Trophoblast cell (in vitro differentiated cells and primary cell): ENCODE measurements around the gene CIITA.

Source experiments
- DNase-seq, 2 donors: peaks; one replicate each; pipeline ENCODE4 v3.0.0-alpha.2; 2016
- H2AFZ ChIP-seq: 2 replicates; pipeline ENCODE4 v1.6.1; 2013; ENCODE audit warnings: low read length, moderate library complexity, mild to moderate bottlenecking; ENCODE audit not compliant: insufficient read depth, poor library complexity
- H2AK5ac ChIP-seq: 2 replicates; pipeline ENCODE4 v1.6.1; 2013; ENCODE audit warnings: mild to moderate bottlenecking, low read length
- H2BK120ac ChIP-seq: 2 replicates; pipeline ENCODE4 v1.6.1; 2013; ENCODE audit warnings: low read length, mild to moderate bottlenecking, moderate library complexity; ENCODE audit not compliant: insufficient read depth, poor library complexity
- H2BK12ac ChIP-seq: 2 replicates; pipeline ENCODE4 v1.6.1; 2013; ENCODE audit warnings: mild to moderate bottlenecking, low read length, moderate library complexity
- H2BK5ac ChIP-seq: 2 replicates; pipeline ENCODE4 v1.6.1; 2013; ENCODE audit warnings: low read length, low read depth, moderate library complexity, mild to moderate bottlenecking; ENCODE audit not compliant: poor library complexity
- H3K14ac ChIP-seq: 2 replicates; pipeline ENCODE4 v1.6.1; 2013; ENCODE audit warnings: mild to moderate bottlenecking, low read length
- H3K18ac ChIP-seq: 2 replicates; pipeline ENCODE4 v1.6.1; 2013; ENCODE audit warnings: mild to moderate bottlenecking, low read length
- H3K23ac ChIP-seq: 2 replicates; pipeline ENCODE4 v1.6.1; 2013; ENCODE audit warnings: low read length
- H3K27ac ChIP-seq: 2 replicates; pipeline ENCODE4 v1.5.1; 2013; ENCODE audit warnings: low read depth, mild to moderate bottlenecking, inconsistent platforms, low read length, moderate library complexity
- H3K27me3 ChIP-seq: 2 replicates; pipeline ENCODE4 v1.6.1; 2013; ENCODE audit warnings: inconsistent platforms, mild to moderate bottlenecking, low read length, moderate library complexity; ENCODE audit not compliant: insufficient read depth
- H3K36me3 ChIP-seq, 2 experiments: 1 replicate in 1 of 2; 2 replicates in 1 of 2; pipeline ENCODE4 v1.6.1; 2013; ENCODE audit warnings: low read length in 2 of 2, mild to moderate bottlenecking in 2 of 2, moderate library complexity in 1 of 2; ENCODE audit not compliant: insufficient read depth in 2 of 2, control insufficient read depth in 1 of 2
- H3K4ac ChIP-seq: 2 replicates; pipeline ENCODE4 v1.6.1; 2013; ENCODE audit warnings: low read depth, mild to moderate bottlenecking, low read length, moderate library complexity
- H3K4me1 ChIP-seq, 2 experiments: 1 replicate in 1 of 2; 2 replicates in 1 of 2; pipeline ENCODE4 v1.6.1; 2013; ENCODE audit warnings: low read length in 2 of 2, mild to moderate bottlenecking in 2 of 2, moderate library complexity in 1 of 2; ENCODE audit not compliant: insufficient read depth in 2 of 2, control insufficient read depth in 1 of 2
- H3K4me2 ChIP-seq: 2 replicates; pipeline ENCODE4 v1.6.1; 2013; ENCODE audit warnings: inconsistent platforms, mild to moderate bottlenecking, low read length, moderate library complexity
- H3K4me3 ChIP-seq: 2 replicates; pipeline ENCODE4 v1.5.1; 2013; ENCODE audit warnings: mild to moderate bottlenecking, low read depth, low read length, inconsistent platforms
- H3K79me1 ChIP-seq: one replicate; pipeline ENCODE4 v1.6.1; 2013; ENCODE audit warnings: low read length
- H3K79me2 ChIP-seq: 2 replicates; pipeline ENCODE4 v1.6.1; 2013; ENCODE audit warnings: low read length, mild to moderate bottlenecking; ENCODE audit not compliant: control insufficient read depth, insufficient read depth, poor library complexity
- H3K9ac ChIP-seq: 2 replicates; pipeline ENCODE4 v1.6.1; 2013; ENCODE audit warnings: mild to moderate bottlenecking, low read length
- H3K9me3 ChIP-seq: 2 replicates; pipeline ENCODE4 v1.6.1; 2013; ENCODE audit warnings: low read depth, mild to moderate bottlenecking, control low read depth, inconsistent platforms, low read length; ENCODE audit not compliant: insufficient read depth
- H4K12ac ChIP-seq: 2 replicates; pipeline ENCODE4 v1.6.1; 2013; ENCODE audit warnings: low read depth, mild to moderate bottlenecking, low read length, moderate library complexity
- H4K8ac ChIP-seq: 2 replicates; pipeline ENCODE4 v1.6.1; 2013; ENCODE audit warnings: low read depth, mild to moderate bottlenecking, low read length, moderate library complexity
- H4K91ac ChIP-seq: one replicate; pipeline ENCODE4 v1.6.1; 2013; ENCODE audit warnings: low read depth, mild to moderate bottlenecking, low read length, moderate library complexity
- WGBS: extraction: QIAGEN DNeasy Blood & Tissue Kit; methylation state at CpG from one replicate; pipeline ENCODE4 v1.1.7; 2013; ENCODE audit warnings: missing lambda C conversion rate; ENCODE audit not compliant: insufficient read length, insufficient coverage; ENCODE audit errors: extremely low coverage; 5-methylcytosine and 5-hydroxymethylcytosine counted together

The CIITA gene

DNA sequence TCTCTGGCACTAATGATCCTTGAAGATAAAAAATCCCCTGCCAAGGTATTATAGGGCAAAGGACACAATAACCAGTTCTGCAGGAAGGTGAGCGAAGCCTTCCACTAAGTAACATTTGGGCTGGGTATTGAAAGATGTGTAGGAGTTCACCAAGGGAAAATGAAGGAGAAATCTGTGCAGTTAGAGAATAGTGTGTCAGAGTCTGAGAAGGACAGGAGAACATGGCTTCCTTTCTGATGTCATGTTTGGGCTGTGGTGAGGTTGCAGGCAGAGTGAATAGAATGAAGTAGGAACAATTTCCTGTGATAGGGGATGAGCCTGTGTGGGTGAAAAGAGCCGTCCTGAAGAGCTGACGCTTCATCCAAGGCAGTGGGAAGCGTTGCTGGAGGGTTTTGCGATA lies 24.1 kb upstream of the CIITA start:
- no peaks in the 10 kb centered on the region for H3K9me3 ChIP-seq
- H3K23ac ChIP-seq: no peak overlapping the region
- no peak overlapping the region for H3K4ac ChIP-seq
- H4K91ac ChIP-seq: no peak overlapping the region
- H3K36me3 ChIP-seq: no peaks in the 10 kb centered on the region
- H3K79me2 ChIP-seq: no peaks in the 10 kb centered on the region
- H3K18ac ChIP-seq: no peak overlapping the region
- no peak overlapping the region for H3K27ac ChIP-seq
- no peak for DNase-seq
- H3K14ac ChIP-seq: no peak overlapping the region
- no peak overlapping the region for H3K4me2 ChIP-seq
- no peak overlapping the region for H3K4me3 ChIP-seq
- H3K4me1 ChIP-seq: no peaks in the 10 kb centered on the region
- no peak overlapping the region for H2BK12ac ChIP-seq
- H2AK5ac ChIP-seq: no peak overlapping the region
- no peak overlapping the region for H2BK120ac ChIP-seq
- H2AFZ ChIP-seq: no peak overlapping the region
- no peak overlapping the region for H4K12ac ChIP-seq
- no peak overlapping the region for H4K8ac ChIP-seq
- H2BK5ac ChIP-seq: no peak overlapping the region
- no peak overlapping the region for H3K9ac ChIP-seq
- H3K27me3 ChIP-seq: no peaks in the 10 kb centered on the region
- no peaks in the 10 kb centered on the region for H3K79me1 ChIP-seq
- WGBS: no CpG with 5 or more reads among the region's 5 CpGs

DNA sequence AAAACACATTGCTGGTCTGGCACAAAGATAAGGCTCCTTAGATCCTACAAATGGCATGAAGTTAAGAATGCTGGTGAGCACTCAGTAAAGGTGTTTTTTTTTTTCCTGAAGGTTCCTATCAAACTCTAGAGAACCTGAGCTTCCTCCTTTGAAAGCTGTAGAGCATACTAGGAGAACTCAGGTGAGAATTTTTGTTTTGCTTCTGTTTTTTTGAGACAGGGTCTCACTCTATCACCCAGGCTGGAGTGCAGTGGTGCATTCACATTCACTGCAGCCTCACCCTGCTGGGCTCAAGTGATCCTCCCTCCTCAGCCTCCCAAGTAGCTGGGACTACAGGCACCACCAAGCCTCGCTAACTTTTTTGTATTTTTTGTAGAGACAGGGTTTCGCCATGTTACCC lies 21.0 kb upstream of the CIITA start:
- WGBS: no CpG with 5 or more reads among the region's 2 CpGs
- H3K4me2 ChIP-seq: no peak overlapping the region
- H3K27me3 ChIP-seq: no peaks in the 10 kb centered on the region
- no peak overlapping the region for H2BK120ac ChIP-seq
- no peak overlapping the region for H3K9ac ChIP-seq
- no peak overlapping the region for H2BK12ac ChIP-seq
- no peak overlapping the region for H4K12ac ChIP-seq
- H2BK5ac ChIP-seq: no peak overlapping the region
- no peak overlapping the region for H3K18ac ChIP-seq
- no peak for DNase-seq
- peaks cover 6% of the 10 kb centered on the region for H3K9me3 ChIP-seq
- H3K14ac ChIP-seq: no peak overlapping the region
- no peak overlapping the region for H4K8ac ChIP-seq
- no peaks in the 10 kb centered on the region for H3K79me1 ChIP-seq
- H3K79me2 ChIP-seq: no peaks in the 10 kb centered on the region
- H2AK5ac ChIP-seq: no peak overlapping the region
- no peaks in the 10 kb centered on the region for H3K36me3 ChIP-seq
- H2AFZ ChIP-seq: no peak overlapping the region
- no peaks in the 10 kb centered on the region for H3K4me1 ChIP-seq
- H4K91ac ChIP-seq: no peak overlapping the region
- no peak overlapping the region for H3K4ac ChIP-seq
- H3K23ac ChIP-seq: no peak overlapping the region
- no peak overlapping the region for H3K4me3 ChIP-seq
- no peak overlapping the region for H3K27ac ChIP-seq

DNA sequence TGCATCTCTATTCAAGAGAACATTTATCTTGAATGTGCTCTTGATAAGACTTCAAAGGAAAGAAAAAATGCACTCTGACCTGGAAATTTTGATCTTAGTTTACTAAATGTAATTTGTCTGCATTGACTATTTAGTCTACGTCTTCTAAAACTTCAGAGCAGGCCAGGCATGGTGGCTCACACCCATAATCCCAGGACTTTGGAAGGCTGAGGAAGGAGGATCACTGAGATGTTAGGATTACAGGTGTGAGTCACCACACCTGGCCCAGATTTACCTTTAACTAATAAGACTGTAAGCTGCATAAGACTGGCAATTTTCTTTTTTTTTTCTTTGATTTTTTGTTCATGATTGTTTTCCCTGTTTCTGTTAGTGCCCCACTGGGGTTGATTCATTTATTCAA lies 18.8 kb upstream of the CIITA start:
- no peak overlapping the region for H2BK5ac ChIP-seq
- no peak overlapping the region for H4K8ac ChIP-seq
- peaks cover 6% of the 10 kb centered on the region for H3K9me3 ChIP-seq
- H3K9ac ChIP-seq: no peak overlapping the region
- H3K14ac ChIP-seq: no peak overlapping the region
- no peak overlapping the region for H3K4ac ChIP-seq
- H3K79me2 ChIP-seq: no peaks in the 10 kb centered on the region
- H3K27ac ChIP-seq: no peak overlapping the region
- H3K27me3 ChIP-seq: no peaks in the 10 kb centered on the region
- H4K91ac ChIP-seq: no peak overlapping the region
- H3K4me3 ChIP-seq: no peak overlapping the region
- H2AFZ ChIP-seq: no peak overlapping the region
- no peak overlapping the region for H3K4me2 ChIP-seq
- no peak overlapping the region for H3K18ac ChIP-seq
- no peaks in the 10 kb centered on the region for H3K36me3 ChIP-seq
- no peak overlapping the region for H2BK120ac ChIP-seq
- H3K79me1 ChIP-seq: no peaks in the 10 kb centered on the region
- no peak overlapping the region for H2BK12ac ChIP-seq
- no peak overlapping the region for H4K12ac ChIP-seq
- DNase-seq: no peak
- H2AK5ac ChIP-seq: no peak overlapping the region
- no CpG with 5 or more reads among the region's 1 CpG for WGBS
- no peak overlapping the region for H3K23ac ChIP-seq
- no peaks in the 10 kb centered on the region for H3K4me1 ChIP-seq

DNA sequence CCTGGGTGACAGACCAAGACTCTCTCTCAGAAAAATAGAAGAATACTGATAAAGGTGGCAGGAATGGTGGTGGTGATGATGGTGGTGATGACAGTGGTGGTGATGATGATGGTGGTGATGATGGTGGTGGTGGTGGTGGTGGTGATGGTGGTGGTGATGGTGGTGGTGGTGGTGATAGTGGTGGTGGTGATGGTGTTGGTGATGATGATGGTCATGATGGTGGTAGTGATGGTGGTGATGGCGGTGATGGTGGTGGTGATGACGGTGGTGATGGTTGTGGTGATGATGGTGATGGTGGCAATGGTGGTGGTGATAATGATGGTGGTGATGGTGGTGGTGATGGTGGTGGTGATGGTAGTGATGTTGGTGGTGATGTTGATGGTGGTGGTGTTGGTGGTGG lies 18.0 kb upstream of the CIITA start:
- no CpG with 5 or more reads among the region's 2 CpGs for WGBS
- no peaks in the 10 kb centered on the region for H3K4me1 ChIP-seq
- DNase-seq: no peak

More for the DNA sequence above, 18.0 kb upstream of the CIITA start:
- Histone ChIP-seq H3K36me3 (no peaks in the 10 kb centered on the region), H3K4me3 (peak overlapping the region; percentile 25), H2AFZ (no peak overlapping the region), H3K18ac (no peak overlapping the region), H3K79me1 (no peaks in the 10 kb centered on the region), H2BK12ac (no peak overlapping the region), H4K8ac (no peak overlapping the region), H2BK5ac (no peak overlapping the region), H3K23ac (no peak overlapping the region), H3K79me2 (no peaks in the 10 kb centered on the region), H3K4me2 (no peak overlapping the region), H3K4ac (no peak overlapping the region), H2AK5ac (no peak overlapping the region), H4K12ac (no peak overlapping the region), H3K27ac (no peak overlapping the region), H3K27me3 (no peaks in the 10 kb centered on the region), H3K14ac (no peak overlapping the region), H3K9me3 (peaks cover 6% of the 10 kb centered on the region), H2BK120ac (no peak overlapping the region), H3K9ac (no peak overlapping the region), H4K91ac (no peak overlapping the region)
